IMR-90 (cell line): ENCODE data around the gene ALLC. TPM values are rescaled to one million over a fixed set of nuclear protein-coding genes. Genes with fewer than 3 reads are reported as not detected.

ENCODE experiments used
- ATAC-seq: fragments of 200-7000 bp; cut with Tn5 transposase; 2 replicates; pipeline ENCODE4 v1.9.1; 2020; ENCODE audit warnings: low read depth, mild to moderate bottlenecking, moderate library complexity
- BruUV-seq: library from RNA; stranded (reverse); fragments of 400-500 nt; replicated peaks from 2 replicates; lab custom pipeline; 2021; lab: Mats Ljungman, UMichigan
- CTCF ChIA-PET: fragments of 300-600 bp; formaldehyde crosslinking; extraction: SDS; loops from one replicate; lab custom pipeline; 2021; ENCODE audit warnings: antibody characterized with exemption; lab: Yijun Ruan, JAX
- POLR2A ChIA-PET: fragments of 300-600 bp; sonication (Branson Sonifier 250); formaldehyde crosslinking; loops from one replicate; lab custom pipeline; 2022; ENCODE audit warnings: antibody characterized with exemption; ENCODE audit not compliant: unreplicated experiment; lab: Charles Lee
- DNase-seq: peaks from one replicate; pipeline ENCODE4 v3.0.0; 2013
- H2AFZ ChIP-seq: replicated peaks from 2 replicates; pipeline ENCODE3; 2013; ENCODE audit warnings: low read length, mild to moderate bottlenecking; ENCODE audit not compliant: poor library complexity
- H2AK5ac ChIP-seq: 2 replicates; pipeline ENCODE4 v1.6.1; 2013; ENCODE audit warnings: low read depth, low read length, inconsistent platforms
- H2AK9ac ChIP-seq: replicated peaks from 2 replicates; pipeline ENCODE3; 2013; ENCODE audit warnings: mild to moderate bottlenecking, low read depth, low read length, moderate library complexity; ENCODE audit not compliant: poor library complexity
- H2BK120ac ChIP-seq: 2 replicates; pipeline ENCODE4 v1.6.1; 2013; ENCODE audit warnings: low read depth, low read length, inconsistent platforms
- H2BK15ac ChIP-seq: 3 replicates; pipeline ENCODE4 v1.6.1; 2013; ENCODE audit warnings: low read depth, low read length, inconsistent platforms
- H2BK20ac ChIP-seq: 2 replicates; pipeline ENCODE4 v1.6.1; 2013; ENCODE audit warnings: low read depth, mild to moderate bottlenecking, inconsistent platforms, low read length, moderate library complexity
- H2BK5ac ChIP-seq: 2 replicates; pipeline ENCODE4 v1.6.1; 2013; ENCODE audit warnings: mild to moderate bottlenecking, low read depth, low read length, inconsistent platforms; ENCODE audit not compliant: poor library complexity, severe bottlenecking
- H3K14ac ChIP-seq: replicated peaks from 2 replicates; pipeline ENCODE4 v1.6.1; 2013; ENCODE audit warnings: low read depth, low read length, inconsistent platforms
- H3K18ac ChIP-seq: 2 replicates; pipeline ENCODE4 v1.6.1; 2013; ENCODE audit warnings: low read depth, low read length, control low read depth
- H3K23ac ChIP-seq: 2 replicates; pipeline ENCODE4 v1.6.1; 2013; ENCODE audit warnings: low read depth, low read length, inconsistent platforms
- H3K27ac ChIP-seq: 2 replicates; pipeline ENCODE4 v1.5.1; 2013; ENCODE audit warnings: mild to moderate bottlenecking, control low read depth, low read length; ENCODE audit not compliant: insufficient read depth
- H3K27me3 ChIP-seq: 2 replicates; pipeline ENCODE4 v1.6.1; 2013; ENCODE audit warnings: low read length; ENCODE audit not compliant: control insufficient read depth, insufficient read depth
- H3K36me3 ChIP-seq: 2 replicates; pipeline ENCODE4 v1.6.1; 2013; ENCODE audit warnings: low read length, mixed read lengths; ENCODE audit not compliant: control insufficient read depth, insufficient read depth
- H3K4ac ChIP-seq: 2 replicates; pipeline ENCODE4 v1.6.1; 2013; ENCODE audit warnings: low read depth, low read length, inconsistent platforms
- H3K4me1 ChIP-seq: 2 replicates; pipeline ENCODE4 v1.6.1; 2013; ENCODE audit warnings: low read length, mixed read lengths; ENCODE audit not compliant: control insufficient read depth, insufficient read depth
- H3K4me2 ChIP-seq: 2 replicates; pipeline ENCODE4 v1.6.1; 2013; ENCODE audit warnings: low read depth, mild to moderate bottlenecking, control low read depth, low read length, moderate library complexity
- H3K4me3 ChIP-seq: 2 replicates; pipeline ENCODE4 v1.5.1; 2013; ENCODE audit warnings: low read depth, mild to moderate bottlenecking, control low read depth, low read length, moderate library complexity; ENCODE audit not compliant: insufficient read depth
- H3K56ac ChIP-seq: 2 replicates; pipeline ENCODE4 v1.6.1; 2013; ENCODE audit warnings: low read length, inconsistent platforms; ENCODE audit not compliant: insufficient read depth; ENCODE audit errors: extremely low read depth
- H3K79me1 ChIP-seq, 2 experiments: 2 replicates each; pipeline ENCODE4 v1.6.1; 2013; ENCODE audit warnings: low read length in 2 of 2, inconsistent platforms in 1 of 2, low read depth in 1 of 2
- H3K9ac ChIP-seq: 2 replicates; pipeline ENCODE4 v1.6.1; 2013; ENCODE audit warnings: low read depth, low read length, control low read depth
- H3K9me1 ChIP-seq: 2 replicates; pipeline ENCODE4 v1.6.1; 2013; ENCODE audit warnings: low read length, inconsistent platforms; ENCODE audit not compliant: insufficient read depth
- H3K9me3 ChIP-seq: 2 replicates; pipeline ENCODE4 v1.6.1; 2013; ENCODE audit warnings: low read length; ENCODE audit not compliant: control insufficient read depth, insufficient read depth
- H4K20me1 ChIP-seq: 2 replicates; pipeline ENCODE4 v1.6.1; 2013; ENCODE audit warnings: low read length, inconsistent platforms; ENCODE audit not compliant: insufficient read depth
- H4K5ac ChIP-seq: 2 replicates; pipeline ENCODE4 v1.6.1; 2013; ENCODE audit warnings: mild to moderate bottlenecking, low read depth, low read length, control low read depth
- H4K8ac ChIP-seq, 2 experiments: 2 replicates each; pipeline ENCODE4 v1.6.1; 2013; ENCODE audit warnings: low read depth in 2 of 2, low read length in 2 of 2, control low read depth in 1 of 2, inconsistent platforms in 1 of 2
- H4K91ac ChIP-seq: 2 replicates; pipeline ENCODE4 v1.6.1; 2013; ENCODE audit warnings: low read depth, low read length, inconsistent platforms; ENCODE audit not compliant: insufficient read depth
- BHLHE40 ChIP-seq: fragments of 150-350 bp; IDR thresholded peaks from 2 replicates; pipeline ENCODE4 v1.6.1; 2016; ENCODE audit warnings: mild to moderate bottlenecking, low read depth, low read length
- CEBPB ChIP-seq: IDR thresholded peaks from 2 replicates; pipeline ENCODE4 v1.6.1; 2012; ENCODE audit warnings: low read depth, low read length, improper control_type of control experiment
- CHD1 ChIP-seq: IDR thresholded peaks from 2 replicates; pipeline ENCODE4 v1.6.1; 2012; ENCODE audit warnings: low read depth, low read length, improper control_type of control experiment
- CTCF ChIP-seq: conservative IDR thresholded peaks from 2 replicates; pipeline ENCODE4 v1.5.1; 2012; ENCODE audit warnings: mild to moderate bottlenecking, low read depth, low read length, improper control_type of control experiment
- ELK1 ChIP-seq: fragments of 150-350 bp; IDR thresholded peaks from 2 replicates; pipeline ENCODE4 v1.6.1; 2016; ENCODE audit warnings: low read depth, mild to moderate bottlenecking, low read length, moderate library complexity, borderline replicate concordance
- FOS ChIP-seq: fragments of 150-350 bp; IDR thresholded peaks from 2 replicates; pipeline ENCODE4 v1.6.1; 2016; ENCODE audit warnings: low read depth, low read length
- MAFK ChIP-seq: IDR thresholded peaks from 2 replicates; pipeline ENCODE4 v1.6.1; 2012; ENCODE audit warnings: low read depth, low read length, improper control_type of control experiment
- MAZ ChIP-seq: IDR thresholded peaks from 2 replicates; pipeline ENCODE4 v1.6.1; 2012; ENCODE audit warnings: low read depth, mild to moderate bottlenecking, low read length, improper control_type of control experiment, moderate library complexity, borderline replicate concordance
- MXI1 ChIP-seq: IDR thresholded peaks from 2 replicates; pipeline ENCODE4 v1.6.1; 2012; ENCODE audit warnings: low read depth, mild to moderate bottlenecking, low read length, moderate library complexity, borderline replicate concordance
- NFE2L2 ChIP-seq: fragments of 150-350 bp; IDR thresholded peaks from 2 replicates; pipeline ENCODE4 v1.6.1; 2016; ENCODE audit warnings: low read depth, mild to moderate bottlenecking, low read length
- POLR2A ChIP-seq: IDR thresholded peaks from 2 replicates; pipeline ENCODE4 v1.6.1; 2012; ENCODE audit warnings: mild to moderate bottlenecking, low read depth, low read length
- RCOR1 ChIP-seq: IDR thresholded peaks from 2 replicates; pipeline ENCODE4 v1.6.1; 2012; ENCODE audit warnings: mild to moderate bottlenecking, low read length, improper control_type of control experiment; ENCODE audit not compliant: insufficient replicate concordance
- RFX5 ChIP-seq: IDR thresholded peaks from 2 replicates; pipeline ENCODE4 v1.8.0; 2012; ENCODE audit warnings: low read depth, mild to moderate bottlenecking, low read length, moderate library complexity
- SMC3 ChIP-seq: fragments of 150-350 bp; IDR thresholded peaks from 2 replicates; pipeline ENCODE4 v1.6.1; 2016; ENCODE audit warnings: low read depth, mild to moderate bottlenecking, antibody characterized with exemption, low read length, moderate library complexity
- WGBS, 2 experiments: methylation state at CpG; one replicate each; pipeline versions ENCODE4 v1.1.5 to v1.1.7; 2013; ENCODE audit warnings: missing lambda C conversion rate in 2 of 2; ENCODE audit not compliant: insufficient read length in 1 of 2; ENCODE audit errors: extremely low coverage in 2 of 2; 5-methylcytosine and 5-hydroxymethylcytosine counted together
- dilution Hi-C: fragments of 300-500 bp; cut with HindIII; formaldehyde crosslinking; loops from one replicate; pipeline ENCODE4 v1.14.3; 2018; ENCODE audit warnings: low sequenced_read_pairs; ENCODE audit not compliant: unreplicated experiment
- in situ Hi-C: fragments of 300-500 bp; cut with MboI; formaldehyde crosslinking; loops from 3 replicates; pipeline ENCODE4 v1.14.3; 2019; ENCODE audit warnings: low sequenced_read_pairs, inconsistent platforms, mixed read lengths
- intact Hi-C: fragments of 100-400 bp; cut with micrococcal nuclease; formaldehyde crosslinking; loops from 2 replicates; pipeline ENCODE4 v1.10.0; 2022
- polyA plus RNA-seq, 3 experiments: library from polyadenylated mRNA; depleted of rRNA; stranded (reverse); fragments of >200 nt; gene quantifications; 2 replicates each; pipeline ENCODE4 v1.2.3, GENCODE V29; 2012; ENCODE audit warnings: low replicate concordance in 1 of 3
- total RNA-seq: library from RNA; depleted of rRNA; stranded (reverse); fragments of >200 nt; gene quantifications from 2 replicates; pipeline ENCODE4 v1.2.3, GENCODE V29; 2012

ALLC gene
- total and polyA plus RNA-seq, 2 of the 4 experiments (the other 2 are of a cell fraction): not detected

GRCh38 chr2:3651691-3652648 lies 6.0 kb upstream of the ALLC start:
- ATAC-seq: no peak
- DNase-seq: no peak
- TF ChIP-seq FOS (no peak), MXI1 (no peak), CTCF (no peak), ELK1 (no peak), CHD1 (no peak), CEBPB (no peak), SMC3 (no peak), POLR2A (no peak), NFE2L2 (no peak), RCOR1 (no peak), RFX5 (no peak), BHLHE40 (no peak), MAFK (no peak), MAZ (no peak)

More at GRCh38 chr2:3651691-3652648, 6.0 kb upstream of the ALLC start:
- H2BK15ac ChIP-seq: 0 out of 3 replicates have a peak overlapping the region, but pooled peaks have one; percentile 41
- peak overlapping the region; percentile 50 for H2AK9ac ChIP-seq
- H3K36me3 ChIP-seq: no peaks in the 10 kb centered on the region
- H4K20me1 ChIP-seq: no peaks in the 10 kb centered on the region
- no peak overlapping the region for H3K56ac ChIP-seq
- intact Hi-C loops (loop anchor here (1.0 to 5.0 kb wide), 5 partner anchors 67 to 228 kb away; partner anchors contain the start of gene RNASEH1), dilution Hi-C loops (no loop called here), in situ Hi-C loops (loop anchor here (25.0 kb wide), 1 partner anchor 1790 kb away; no protein-coding TSS in a partner anchor)
- no peak overlapping the region for H2AK5ac ChIP-seq
- BruUV-seq: no TSS peak
- H4K91ac ChIP-seq: peak overlapping the region; percentile 21; the same call in 1 of the 2 replicates
- H3K27me3 ChIP-seq: no peaks in the 10 kb centered on the region; the same call in 1 of the 2 replicates
- H3K18ac ChIP-seq: no peak overlapping the region; the same call in 1 of the 2 replicates
- peaks cover 3% of the 10 kb centered on the region; the same call in 1 of the 2 replicates for H3K9me3 ChIP-seq
- no peaks in the 10 kb centered on the region for H3K9me1 ChIP-seq
- H3K4me3 ChIP-seq: no peak overlapping the region
- ChIA-PET CTCF (interaction anchor here (0.9 to 1.4 kb wide), 3 partner anchors 23 to 229 kb away, joined by 3 read pairs; no protein-coding TSS in a partner anchor), POLR2A (no interaction called here)
- no peak overlapping the region for H3K14ac ChIP-seq
- peak overlapping the region; percentile 88 for H2AFZ ChIP-seq
- peak overlapping the region in 1 of 2 experiments; percentile 92; a peak in 1 of 4 replicates for H4K8ac ChIP-seq
- WGBS, 2 experiments: 45% methylated on average over 34 of the region's 45 CpGs; no CpG with 5 or more reads in 1 of the 2 experiments
- H3K23ac ChIP-seq: peak overlapping the region; percentile 51; the same call in 1 of the 2 replicates
- H3K4ac ChIP-seq: peak overlapping the region; percentile 75; the same call in 1 of the 2 replicates
- no peak overlapping the region for H2BK120ac ChIP-seq
- no peaks in the 10 kb centered on the region for H3K79me1 ChIP-seq
- H2BK5ac ChIP-seq: no peak overlapping the region
- no peak overlapping the region for H3K27ac ChIP-seq
- H3K4me2 ChIP-seq: no peak overlapping the region; the same call in 1 of the 2 replicates
- H2BK20ac ChIP-seq: peak overlapping the region; percentile 76; the same call in 1 of the 2 replicates
- H3K9ac ChIP-seq: peak overlapping the region; percentile 47; the same call in 1 of the 2 replicates
- peak overlapping the region; percentile 59; the same call in 1 of the 2 replicates for H4K5ac ChIP-seq
- peaks cover 4% of the 10 kb centered on the region; the same call in 1 of the 2 replicates for H3K4me1 ChIP-seq
